Gastroesophageal sphincter (tissue), 4 donors: ENCODE measurements around the gene RAB44. TPM values are rescaled to one million over a fixed set of nuclear protein-coding genes. Genes with fewer than 3 reads are reported as not detected.

ENCODE experiments used
- ATAC-seq: fragments of 150-250 bp; one replicate; pipeline ENCODE4 v1.9.1; 2016; ENCODE audit warnings: mild to moderate bottlenecking, moderate library complexity
- H3K27ac ChIP-seq, 4 donors: fragments of 200-600 bp; sonication (generic) in 3 of 4; 1 replicate in 3 of 4; 2 replicates in 1 of 4; pipeline ENCODE4 v1.5.1; 2016 to 2019
- H3K27me3 ChIP-seq: fragments of 200-600 bp; sonication (generic); one replicate; pipeline ENCODE4 v1.5.1; 2019
- H3K36me3 ChIP-seq, 2 donors: fragments of 200-600 bp; sonication (generic); one replicate each; pipeline ENCODE4 v1.5.1; 2019; ENCODE audit warnings: control low read depth in 1 of 2
- H3K4me1 ChIP-seq, 3 donors: fragments of 200-600 bp; sonication (generic); 1 replicate in 2 of 3; 2 replicates in 1 of 3; pipeline ENCODE4 v1.5.1; 2016 to 2019; ENCODE audit warnings: control low read depth in 2 of 3
- H3K4me3 ChIP-seq, 2 donors: fragments of 200-600 bp; sonication (generic); one replicate each; pipeline ENCODE4 v1.5.1; 2019; ENCODE audit warnings: mild to moderate bottlenecking in 1 of 2, moderate library complexity in 1 of 2
- H3K9me3 ChIP-seq, 3 donors: fragments of 200-600 bp; sonication (generic); one replicate each; pipeline ENCODE4 v1.5.1; 2017 to 2019; ENCODE audit warnings: control low read depth in 2 of 3
- EP300 ChIP-seq: sonication (generic); formaldehyde crosslinking; IDR thresholded peaks from one replicate; pipeline ENCODE4 v1.6.1; 2017; ENCODE audit warnings: antibody characterized with exemption, mild to moderate bottlenecking
- POLR2A ChIP-seq, 2 donors: fragments of 450-650 bp; IDR thresholded peaks; one replicate each; pipeline ENCODE4 v1.6.1; 2017; ENCODE audit warnings: antibody characterized with exemption in 2 of 2, mild to moderate bottlenecking in 2 of 2, moderate library complexity in 1 of 2
- POLR2AphosphoS5 ChIP-seq: sonication (generic); formaldehyde crosslinking; IDR thresholded peaks from one replicate; pipeline ENCODE4 v1.6.1; 2017; ENCODE audit warnings: antibody characterized with exemption
- WGBS, 2 donors: methylation state at CpG; one replicate each; pipeline ENCODE4 v1.1.5; 2018; ENCODE audit warnings: low coverage in 1 of 2; 5-methylcytosine and 5-hydroxymethylcytosine counted together
- total RNA-seq, 4 donors: library from RNA; depleted of rRNA; stranded (reverse); fragments of >200 nt; gene quantifications; one replicate each; pipeline ENCODE4 v1.1.0, GENCODE V29; 2016
- TF ChIP-seq, protein P1 (sequence below), 4 experiments: fragments of 200-600 bp in 2 of 4; fragments of 450-650 bp in 2 of 4; sonication (generic) in 1 of 4; IDR thresholded peaks; one replicate each; pipeline ENCODE4 v1.5.1; 2017 to 2019; ENCODE audit warnings: antibody characterized with exemption in 4 of 4, mild to moderate bottlenecking in 2 of 4, moderate library complexity in 2 of 4

RAB44 gene
- total RNA-seq, 4 donors from 2014 or later = 0.67 to 1.6 (median 0.89) TPM; not detected in 1

DNA sequence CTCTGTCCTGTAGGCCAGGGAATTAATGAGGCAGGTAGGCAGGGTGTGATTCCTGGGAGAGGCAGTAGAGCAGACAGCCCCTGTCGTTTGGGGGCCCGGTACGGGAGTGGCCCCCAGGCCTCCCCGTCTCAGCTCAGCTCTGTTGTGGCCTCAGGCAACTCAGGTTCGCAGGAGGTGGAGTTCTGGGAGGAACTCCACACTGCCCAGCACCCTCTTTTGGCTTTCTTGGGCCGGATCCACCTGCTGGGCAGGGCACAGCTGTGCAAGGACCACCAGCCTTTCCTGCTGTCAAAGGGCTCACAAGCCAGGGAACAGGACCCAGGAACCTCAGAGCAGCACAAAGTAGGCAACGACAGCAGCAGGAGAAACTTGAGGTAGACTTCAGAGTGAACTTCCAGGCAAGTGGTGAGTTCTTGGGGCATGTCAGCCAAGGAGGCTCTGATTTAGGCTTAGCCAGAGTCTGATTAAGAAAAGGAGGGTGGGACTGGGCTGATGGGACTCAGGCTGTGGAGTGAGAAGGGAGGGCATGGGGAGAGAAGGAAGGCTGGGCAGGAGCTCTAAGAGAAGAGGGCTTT is 36.9 kb downstream of the RAB44 start:
- Histone ChIP-seq H3K36me3 (no peaks in the 10 kb centered on the region), H3K27me3 (no peaks in the 10 kb centered on the region), H3K4me1 (peaks cover 0 to 19% (median 4%) of the 10 kb centered on the region in 3 donors), H3K4me3 (peak overlapping the region in 1 of 2 donors; percentile 39), H3K9me3 (no peaks in the 10 kb centered on the region), H3K27ac (peak overlapping the region in 3 of 4 donors; percentile 81)
- no peak for TF ChIP-seq POLR2A (IDR thresholded peaks at IDR 0.05)
- TF ChIP-seq, protein P1, sequence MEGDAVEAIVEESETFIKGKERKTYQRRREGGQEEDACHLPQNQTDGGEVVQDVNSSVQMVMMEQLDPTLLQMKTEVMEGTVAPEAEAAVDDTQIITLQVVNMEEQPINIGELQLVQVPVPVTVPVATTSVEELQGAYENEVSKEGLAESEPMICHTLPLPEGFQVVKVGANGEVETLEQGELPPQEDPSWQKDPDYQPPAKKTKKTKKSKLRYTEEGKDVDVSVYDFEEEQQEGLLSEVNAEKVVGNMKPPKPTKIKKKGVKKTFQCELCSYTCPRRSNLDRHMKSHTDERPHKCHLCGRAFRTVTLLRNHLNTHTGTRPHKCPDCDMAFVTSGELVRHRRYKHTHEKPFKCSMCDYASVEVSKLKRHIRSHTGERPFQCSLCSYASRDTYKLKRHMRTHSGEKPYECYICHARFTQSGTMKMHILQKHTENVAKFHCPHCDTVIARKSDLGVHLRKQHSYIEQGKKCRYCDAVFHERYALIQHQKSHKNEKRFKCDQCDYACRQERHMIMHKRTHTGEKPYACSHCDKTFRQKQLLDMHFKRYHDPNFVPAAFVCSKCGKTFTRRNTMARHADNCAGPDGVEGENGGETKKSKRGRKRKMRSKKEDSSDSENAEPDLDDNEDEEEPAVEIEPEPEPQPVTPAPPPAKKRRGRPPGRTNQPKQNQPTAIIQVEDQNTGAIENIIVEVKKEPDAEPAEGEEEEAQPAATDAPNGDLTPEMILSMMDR (IDR thresholded peaks at IDR 0.05) = no peak
- TF ChIP-seq EP300 = no peak
- no peak for TF ChIP-seq POLR2AphosphoS5
- ATAC-seq = no peak
- WGBS, 2 donors = 50 to 63% methylated on average over 1 of the region's 7 CpGs

DNA sequence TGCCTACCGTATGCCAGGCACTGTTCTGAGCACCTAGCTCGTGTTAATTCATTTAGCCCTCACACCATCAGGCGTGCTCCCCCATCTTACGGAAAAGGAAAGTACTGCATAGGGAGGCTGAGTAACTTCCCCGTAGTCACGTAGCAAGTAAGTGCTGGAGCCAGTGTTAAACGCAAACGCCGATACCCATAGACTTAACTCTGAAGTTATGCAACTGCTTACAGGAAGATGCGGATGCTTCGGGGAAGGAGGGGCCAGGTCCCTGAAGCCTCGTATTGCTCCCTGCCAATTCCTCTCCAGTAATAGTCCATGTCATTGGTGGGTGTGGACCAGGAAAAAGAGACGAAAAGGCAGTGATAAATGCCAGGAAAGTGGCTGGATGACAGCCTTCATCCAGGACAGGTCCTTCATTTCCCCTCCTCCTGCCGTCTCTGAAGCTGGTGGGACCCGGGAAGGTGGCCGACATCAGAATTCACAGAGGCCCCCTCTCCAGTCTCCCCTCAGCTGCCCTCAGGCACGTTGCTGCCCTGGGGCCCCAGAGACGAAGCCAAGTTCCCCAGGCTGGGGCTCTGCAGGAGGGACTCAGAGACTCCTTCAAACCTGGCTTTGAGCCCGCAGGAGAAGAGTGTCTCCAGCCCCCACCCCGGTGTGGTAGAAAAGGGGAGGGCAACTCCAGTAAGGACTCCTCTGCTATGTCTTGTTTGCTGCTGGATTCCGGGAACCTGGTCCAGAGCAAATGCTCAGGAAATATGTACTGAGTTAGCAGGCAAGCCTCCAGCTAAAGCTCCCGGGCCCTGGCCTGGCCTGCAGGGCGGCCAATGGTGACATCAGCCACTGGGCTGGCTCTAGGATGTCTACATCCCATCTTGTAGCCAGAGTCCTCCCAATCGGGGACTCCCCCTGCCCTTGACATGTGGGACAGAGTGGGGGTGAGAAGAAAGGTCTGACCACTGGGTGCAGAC is 37.8 kb downstream of the RAB44 start:
- Histone ChIP-seq H3K27me3 (no peaks in the 10 kb centered on the region), H3K27ac (peak overlapping the region; percentile 7 to 81 (median 81)), H3K4me1 (peaks cover 0 to 19% (median 4%) of the 10 kb centered on the region in 3 donors), H3K36me3 (no peaks in the 10 kb centered on the region), H3K4me3 (peak overlapping the region; percentile 1 to 39), H3K9me3 (no peaks in the 10 kb centered on the region)
- ATAC-seq = peak; percentile 91
- TF ChIP-seq EP300 (no peak), POLR2A (IDR thresholded peaks at IDR 0.05) (peak in 1 of 2 donors; percentile 16), POLR2AphosphoS5 (peak; percentile 91)
- TF ChIP-seq, protein P1 (IDR thresholded peaks at IDR 0.05) = peak in 3 of 4 experiments; percentile 7 to 41 (median 14)
- WGBS, 2 donors = 2 to 9% methylated on average over 6 of the region's 24 CpGs

DNA sequence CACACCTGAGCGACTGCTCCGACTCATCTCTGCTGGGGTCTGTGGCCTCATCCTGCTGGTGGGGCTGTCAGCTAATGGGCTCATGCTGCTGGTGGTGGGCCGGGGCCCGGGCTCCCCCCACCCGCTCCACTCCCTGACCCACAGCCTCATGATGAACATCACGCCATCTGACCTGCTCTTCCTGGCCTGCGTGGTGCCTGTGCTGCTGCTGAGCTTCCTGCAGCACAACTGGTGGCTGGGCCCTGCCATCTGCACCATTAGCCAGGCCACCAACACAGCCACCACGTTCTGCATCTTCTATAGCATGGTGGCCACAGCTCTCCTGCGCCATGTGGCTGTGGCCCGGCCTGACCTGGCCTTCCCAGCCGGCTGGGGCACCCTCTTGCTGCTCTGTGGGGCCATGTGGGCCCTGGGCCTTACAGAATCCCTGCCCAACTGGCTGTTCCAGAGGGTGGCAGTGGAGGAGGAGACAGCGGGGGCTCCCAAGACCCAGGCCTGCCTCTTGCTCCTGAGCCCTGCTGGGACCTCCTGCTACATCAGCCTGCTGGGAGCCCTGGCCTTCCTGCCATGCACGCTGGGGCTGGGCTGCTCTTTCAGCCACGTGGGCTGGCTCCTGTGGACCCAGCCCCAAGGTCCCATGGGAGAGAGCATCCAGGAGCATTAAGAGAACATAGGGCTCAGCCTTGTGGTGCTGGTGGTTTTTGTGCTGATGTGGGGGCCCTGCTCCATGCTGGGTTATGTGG is 39.6 kb downstream of the RAB44 start:
- Histone ChIP-seq H3K4me3 (no peak overlapping the region), H3K27ac (no peak overlapping the region), H3K9me3 (no peaks in the 10 kb centered on the region), H3K27me3 (no peaks in the 10 kb centered on the region), H3K36me3 (no peaks in the 10 kb centered on the region), H3K4me1 (peaks cover 0 to 19% (median 4%) of the 10 kb centered on the region in 3 donors)
- WGBS, 2 donors = 100% methylated on average over 2 of the region's 14 CpGs; no CpG with 5 or more reads in 1 of the 2 donors
- no peak for ATAC-seq
- TF ChIP-seq EP300 (no peak), POLR2AphosphoS5 (no peak), POLR2A (IDR thresholded peaks at IDR 0.05) (no peak)
- TF ChIP-seq, protein P1 (IDR thresholded peaks at IDR 0.05) = no peak

DNA sequence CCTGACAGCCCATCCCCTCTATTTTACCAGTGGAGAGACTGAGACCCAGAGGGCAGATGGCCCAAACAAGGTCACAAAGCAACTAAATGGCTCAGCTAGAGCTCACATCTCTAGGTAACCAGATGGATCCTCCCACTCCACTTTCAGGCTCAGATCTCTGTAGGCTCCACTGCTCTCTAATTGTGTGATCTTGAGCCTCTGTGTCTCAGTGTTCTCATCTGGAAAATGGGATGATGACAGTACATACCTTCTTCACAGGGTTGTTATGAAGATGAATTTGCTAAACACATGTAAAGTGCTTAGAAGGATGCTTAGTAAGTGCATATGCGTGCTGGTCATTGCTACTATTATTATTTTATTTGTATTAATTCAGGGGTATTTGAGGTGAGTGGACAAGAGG is 40.5 kb downstream of the RAB44 start:
- peaks cover 0 to 19% (median 4%) of the 10 kb centered on the region in 3 donors for H3K4me1 ChIP-seq
- no peak overlapping the region for H3K27ac ChIP-seq
- no peak overlapping the region for H3K4me3 ChIP-seq
- no peaks in the 10 kb centered on the region for H3K36me3 ChIP-seq
- ATAC-seq = no peak
- 90 to 100% methylated on average over 1 of the region's 1 CpG for WGBS, 2 donors
- no peak for TF ChIP-seq POLR2A (IDR thresholded peaks at IDR 0.05)
- TF ChIP-seq POLR2AphosphoS5 = no peak
- no peak for TF ChIP-seq EP300
- TF ChIP-seq, protein P1 (IDR thresholded peaks at IDR 0.05) = no peak
- no peaks in the 10 kb centered on the region for H3K27me3 ChIP-seq
- H3K9me3 ChIP-seq = no peaks in the 10 kb centered on the region
